Activated CD4-positive, alpha-beta T cell treated with anti-CD3 and anti-CD28 coated beads, Interleukin-2, amount 50 U/mL, for 16 hours (primary cell): ENCODE measurements around the gene CAMKMT.
A peak's percentile ranks its signal among the peaks of the same experiment; 100 is the strongest.

Experiments used
- DNase-seq: peaks from one replicate; pipeline ENCODE4 v3.0.0-alpha.2; 2020

CAMKMT gene

DNA sequence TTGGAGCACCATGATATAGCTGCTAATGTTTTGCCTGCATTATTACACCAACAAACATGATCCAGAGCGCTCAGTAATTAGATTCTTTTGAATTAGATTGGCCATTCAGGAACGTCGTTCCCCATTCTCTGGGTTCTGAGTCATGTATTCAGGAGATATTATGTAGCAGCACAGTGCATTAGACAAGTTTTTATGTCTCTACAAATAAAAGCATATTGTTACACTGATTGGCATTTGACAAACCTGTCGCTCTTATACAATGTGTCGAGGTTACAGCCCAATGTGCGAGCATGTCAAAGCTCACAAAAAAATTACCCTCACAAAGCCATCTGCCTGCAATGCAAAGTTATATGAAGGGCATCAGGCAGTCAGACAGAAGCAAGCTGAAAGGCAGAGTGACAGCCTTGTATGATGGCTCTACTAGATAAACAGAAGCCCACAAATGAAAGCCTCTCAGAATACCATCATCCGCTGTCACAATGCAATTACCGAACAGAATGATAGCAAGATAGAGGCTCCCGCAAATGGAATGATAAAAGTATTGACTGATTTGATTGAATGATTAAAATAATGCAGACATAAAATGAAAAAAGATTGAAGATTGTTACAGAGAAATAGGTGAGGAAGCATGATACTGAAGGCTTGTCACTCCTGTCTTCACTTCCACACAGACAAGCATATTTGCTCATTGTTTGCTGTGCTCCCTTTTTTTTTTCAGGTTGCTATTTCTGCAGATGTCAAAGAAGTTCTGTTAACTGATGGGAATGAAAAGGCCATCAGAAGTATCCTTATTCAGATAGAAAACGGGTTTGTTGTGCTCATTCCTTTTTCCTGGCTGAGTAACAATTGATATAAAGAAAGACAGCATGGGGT lies 345.2 kb downstream of the CAMKMT start:
- DNase-seq, result no peak

DNA sequence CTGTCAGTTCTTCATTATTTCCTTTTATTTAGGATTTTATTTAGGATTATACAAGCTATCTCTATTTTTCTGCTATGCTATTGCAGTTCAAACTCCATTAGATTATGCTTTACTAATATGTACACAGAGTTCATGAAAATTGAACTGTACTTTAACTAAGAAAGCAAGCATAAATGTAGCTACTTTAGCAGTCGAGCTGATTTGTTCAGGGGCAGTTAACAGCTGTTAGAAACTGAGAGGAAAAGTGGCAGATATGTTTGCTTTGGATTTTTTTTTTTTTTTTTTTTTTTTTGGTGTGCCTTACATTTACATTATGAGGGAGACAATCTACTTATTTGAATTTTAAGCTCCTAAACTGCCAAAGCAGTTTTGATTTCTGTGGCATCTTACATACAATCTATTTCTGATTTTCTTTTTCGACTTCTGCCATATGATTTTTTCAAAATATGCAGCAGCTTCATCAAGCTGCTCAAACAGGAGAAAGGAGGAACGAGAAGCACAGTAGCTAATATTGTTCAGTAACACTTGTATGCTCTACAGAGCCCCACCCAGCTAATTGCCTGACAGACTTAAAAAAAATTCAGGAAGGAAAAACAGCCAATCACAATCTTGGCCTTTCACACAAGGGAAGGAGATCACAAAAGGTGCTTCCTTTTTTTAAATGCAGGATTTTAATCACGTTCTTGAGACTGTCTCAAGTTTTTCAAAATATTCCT lies 346.4 kb downstream of the CAMKMT start:
- no peak for DNase-seq

DNA sequence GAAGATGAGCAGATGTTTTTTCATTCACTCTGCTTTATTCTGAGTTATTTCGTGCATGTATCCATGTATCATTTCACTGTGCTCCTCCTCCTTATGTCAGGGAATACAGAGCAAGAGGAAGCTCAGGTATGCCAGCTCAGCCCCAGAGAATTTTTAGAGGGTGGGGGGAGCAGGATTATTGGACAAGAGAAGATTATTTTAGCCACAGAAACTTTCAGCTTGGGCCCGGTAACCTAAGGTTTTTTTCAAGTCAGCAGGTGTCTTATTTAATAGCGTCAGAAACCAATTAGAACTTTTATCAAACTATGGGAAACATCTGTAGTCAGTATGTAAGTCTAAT lies 346.9 kb downstream of the CAMKMT start:
- no peak for DNase-seq

DNA sequence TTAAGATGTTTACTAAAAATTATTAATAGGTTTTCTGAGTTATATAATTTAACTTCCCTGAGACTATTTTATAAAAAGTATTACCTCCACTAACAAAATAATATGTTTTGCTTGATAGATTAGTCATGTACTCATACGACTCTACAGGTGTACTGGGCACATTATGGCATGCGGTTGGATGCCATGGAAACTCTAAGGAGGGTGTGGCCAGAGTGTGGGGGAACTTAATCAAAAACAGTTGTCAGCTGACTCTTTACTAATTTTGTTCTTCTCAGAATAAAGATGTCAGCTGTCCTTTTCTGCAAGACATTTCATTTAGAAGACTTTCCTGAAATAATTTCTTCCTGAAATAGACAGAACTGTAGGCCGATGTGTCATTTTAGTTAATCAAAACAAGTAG lies 351.4 kb downstream of the CAMKMT start:
- DNase-seq, result no peak

DNA sequence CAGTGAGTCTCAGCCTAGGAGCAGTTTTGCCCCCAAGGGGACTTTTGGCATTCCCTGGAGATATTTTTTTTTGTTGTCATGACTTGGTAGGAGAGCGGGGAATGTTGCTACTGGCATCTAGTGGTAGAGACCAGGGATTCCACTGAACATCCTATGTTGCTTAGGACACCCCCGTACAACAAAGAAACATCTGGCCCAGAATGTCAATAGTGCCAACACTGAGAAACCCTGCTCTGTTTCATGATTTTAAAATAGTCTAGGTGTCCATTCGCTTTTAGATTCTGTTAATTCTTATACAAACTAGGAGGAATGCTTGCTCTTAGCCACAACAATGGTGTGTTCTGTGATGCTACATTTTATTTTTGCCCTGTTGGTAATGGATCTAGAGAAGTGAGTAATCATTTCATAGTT lies 353.9 kb downstream of the CAMKMT start:
- DNase-seq, result no peak

DNA sequence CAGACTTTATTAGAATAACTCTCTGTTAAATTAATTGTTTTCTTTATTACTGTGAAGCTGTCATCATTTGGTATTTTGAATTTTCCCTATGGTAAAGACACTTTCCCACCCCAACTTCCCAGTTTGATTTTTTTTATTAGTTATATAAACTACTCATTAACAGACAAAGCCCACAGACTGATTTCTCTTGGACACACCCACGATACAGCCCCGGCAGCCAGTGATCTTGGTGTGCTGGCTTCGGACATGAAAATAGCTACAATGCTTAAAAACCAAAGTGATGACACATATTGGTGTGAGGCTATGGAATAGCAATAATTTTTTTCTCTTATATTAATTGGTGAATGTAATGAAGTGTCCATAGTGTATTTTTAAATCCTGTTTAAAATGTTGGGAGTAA lies 354.4 kb downstream of the CAMKMT start:
- DNase-seq, result no peak

DNA sequence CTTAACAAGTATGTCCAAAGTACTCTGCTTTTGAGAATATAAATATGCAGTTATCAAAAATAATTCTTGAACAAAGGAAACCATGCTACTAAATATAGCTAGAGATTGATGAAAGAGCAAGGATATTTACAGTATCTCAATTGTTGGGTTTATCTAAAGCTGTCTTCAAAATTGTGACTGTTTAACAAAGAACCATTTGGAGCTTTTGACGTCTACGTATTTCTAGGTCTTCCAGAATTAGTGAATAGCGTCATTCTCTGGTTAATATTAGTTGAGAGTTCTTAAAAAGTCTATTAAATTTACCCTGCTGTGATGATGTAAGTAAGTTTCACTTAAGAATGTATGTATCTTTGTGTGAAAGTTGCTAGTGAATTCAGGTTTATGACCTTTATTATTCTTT lies 356.7 kb downstream of the CAMKMT start:
- no peak for DNase-seq

DNA sequence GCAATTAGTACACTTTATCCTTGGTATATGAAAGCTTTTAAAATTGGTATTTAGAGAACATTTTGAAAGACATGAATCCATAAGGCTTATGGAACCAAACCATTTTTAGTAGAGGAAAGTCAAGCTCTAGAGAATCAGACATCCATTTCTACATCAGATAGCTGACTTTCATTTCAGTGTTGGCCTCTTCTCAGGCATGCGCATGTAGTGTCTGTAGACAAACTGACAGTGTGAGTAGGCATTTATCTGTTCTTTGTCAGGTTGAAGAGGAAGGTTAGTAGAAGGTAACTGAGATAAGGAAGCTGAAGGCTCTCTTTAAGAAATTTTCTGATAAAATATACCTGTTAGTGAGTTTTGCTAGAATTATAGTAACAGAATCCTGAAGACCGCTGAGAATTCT lies 357.8 kb downstream of the CAMKMT start:
- no peak for DNase-seq

DNA sequence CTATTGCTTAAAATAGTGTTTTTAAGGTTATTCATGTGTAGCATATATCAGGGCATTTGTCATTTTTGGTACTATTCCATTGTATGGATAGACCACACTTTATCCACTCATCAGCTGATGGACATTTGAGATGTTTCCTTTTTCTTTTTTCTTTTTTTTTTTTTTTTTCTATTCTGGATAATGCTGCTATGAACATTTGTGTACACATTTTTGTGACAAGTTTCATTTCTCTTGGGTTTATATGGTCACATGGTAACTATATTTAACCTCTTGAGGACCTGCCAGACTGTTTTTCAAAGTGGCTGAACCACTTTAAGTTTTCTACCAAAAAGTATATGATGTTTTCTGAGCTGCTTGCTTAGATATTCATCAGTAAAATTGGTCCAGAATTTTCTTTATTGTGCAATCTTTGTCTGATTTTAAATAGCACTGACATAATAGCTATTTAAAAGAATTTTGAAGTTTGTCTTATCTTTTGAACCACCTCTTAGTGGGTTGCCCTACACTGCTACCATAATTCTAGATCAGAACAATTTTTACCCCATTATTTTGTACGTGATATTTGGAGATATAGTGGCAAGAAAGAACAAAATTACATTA lies 360.4 kb downstream of the CAMKMT start:
- DNase-seq, result no peak

DNA sequence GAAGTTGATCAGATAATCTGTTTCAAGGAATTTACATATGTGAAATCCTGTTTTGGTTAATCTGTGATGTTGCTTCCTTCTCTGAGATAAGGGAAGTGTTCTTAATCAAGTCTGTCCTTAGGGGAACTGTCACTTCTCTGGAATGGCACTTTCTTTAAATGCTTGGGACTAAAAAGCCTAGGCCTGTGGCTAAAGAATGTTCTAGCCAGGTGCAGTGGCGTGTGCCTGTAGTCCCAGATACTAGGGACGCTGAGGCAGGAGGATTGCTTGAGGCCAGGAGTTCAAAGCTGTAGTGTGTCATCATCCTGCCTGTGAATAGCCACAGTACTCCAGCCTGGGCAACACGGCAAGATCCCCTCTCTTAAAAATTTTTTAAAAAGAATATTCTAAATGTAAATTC lies 362.2 kb downstream of the CAMKMT start:
- no peak for DNase-seq

DNA sequence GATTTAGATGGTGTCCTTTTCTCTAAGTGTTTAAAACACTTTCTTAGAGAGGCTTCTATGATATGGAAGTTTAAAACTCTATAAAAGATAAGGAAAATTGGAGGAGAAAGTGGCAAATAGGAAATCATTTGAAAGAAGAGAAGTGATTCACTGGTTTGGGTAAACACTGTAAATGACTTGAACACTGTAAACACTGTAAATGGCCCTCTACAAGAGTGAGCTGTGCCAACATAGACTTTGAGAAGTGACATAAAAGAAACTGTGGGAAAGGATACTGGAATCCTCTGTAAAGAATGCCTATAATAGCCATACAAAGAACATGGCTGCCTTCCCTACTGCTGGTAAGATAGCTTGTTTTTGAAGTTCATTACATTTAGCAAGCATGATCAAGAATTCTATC lies 368.8 kb downstream of the CAMKMT start:
- DNase-seq, result no peak

DNA sequence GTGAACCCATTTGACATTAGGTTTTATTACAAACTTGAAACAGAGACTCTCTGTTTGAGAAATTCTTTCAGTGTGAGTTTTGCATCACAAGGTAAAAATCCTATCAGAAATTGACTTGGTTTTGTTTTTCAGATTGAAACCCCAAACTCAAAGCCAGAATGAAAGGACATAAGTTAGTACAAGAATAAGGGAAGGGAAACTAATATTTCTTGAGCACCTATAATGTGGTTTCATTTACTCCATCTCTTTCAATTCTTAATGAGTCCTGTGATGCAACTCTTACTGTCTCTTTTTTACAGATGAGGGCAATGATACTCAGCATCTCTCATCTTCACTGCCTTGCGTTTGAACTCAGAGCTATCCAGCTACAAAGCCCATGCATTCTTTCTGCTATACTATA lies 369.8 kb downstream of the CAMKMT start:
- DNase-seq, result peak; percentile 30

DNA sequence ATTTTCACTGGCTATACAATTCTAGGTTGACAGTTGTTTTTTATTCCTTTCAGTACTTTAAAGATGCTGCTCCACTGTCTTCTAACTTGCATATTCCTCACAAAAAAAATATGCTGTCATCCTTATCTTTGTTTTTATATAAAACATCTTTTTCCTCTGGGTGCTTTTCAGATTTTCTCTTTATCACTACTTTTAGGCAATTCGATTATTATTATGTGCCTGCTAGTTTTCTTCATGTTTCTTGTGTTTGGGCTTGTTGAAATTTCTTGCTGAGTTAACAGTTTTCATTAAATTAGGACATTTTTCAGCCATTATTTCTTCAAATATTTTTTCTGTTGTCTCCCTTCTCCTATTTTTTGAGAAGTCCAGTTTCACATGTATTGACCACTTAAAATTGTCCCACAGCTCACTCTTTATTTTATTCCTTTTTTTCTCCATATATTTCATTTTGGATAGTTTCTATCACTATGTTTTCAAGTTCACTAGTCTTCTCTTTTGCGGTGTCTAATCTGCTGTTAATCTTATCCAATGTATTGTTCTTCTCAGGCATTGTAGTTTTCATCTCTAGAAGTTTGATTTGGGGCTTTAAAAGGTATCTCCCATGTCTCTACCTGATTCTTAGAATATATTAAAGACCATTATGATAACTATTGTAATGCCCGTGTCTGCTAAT lies 374.7 kb downstream of the CAMKMT start:
- no peak for DNase-seq

DNA sequence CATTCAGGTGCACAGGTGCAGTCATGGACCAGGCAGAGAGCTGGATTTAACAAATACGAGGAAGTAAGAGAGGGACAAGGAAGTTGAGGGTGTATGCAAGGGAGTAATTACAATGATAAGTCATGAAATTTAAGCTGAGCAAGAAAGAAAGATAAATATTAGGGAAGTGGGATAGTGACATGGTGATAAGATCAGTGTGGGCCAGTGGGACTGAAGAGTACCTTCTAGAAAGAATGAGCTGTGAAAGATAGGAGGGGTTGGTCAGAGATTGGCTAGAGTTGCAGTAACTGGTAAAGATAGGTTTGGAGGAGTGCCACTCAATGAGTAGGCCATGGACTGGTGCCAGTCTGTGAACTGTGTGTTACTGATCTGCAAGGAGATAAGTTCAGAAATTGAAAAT lies 378.9 kb downstream of the CAMKMT start:
- DNase-seq, result no peak

DNA sequence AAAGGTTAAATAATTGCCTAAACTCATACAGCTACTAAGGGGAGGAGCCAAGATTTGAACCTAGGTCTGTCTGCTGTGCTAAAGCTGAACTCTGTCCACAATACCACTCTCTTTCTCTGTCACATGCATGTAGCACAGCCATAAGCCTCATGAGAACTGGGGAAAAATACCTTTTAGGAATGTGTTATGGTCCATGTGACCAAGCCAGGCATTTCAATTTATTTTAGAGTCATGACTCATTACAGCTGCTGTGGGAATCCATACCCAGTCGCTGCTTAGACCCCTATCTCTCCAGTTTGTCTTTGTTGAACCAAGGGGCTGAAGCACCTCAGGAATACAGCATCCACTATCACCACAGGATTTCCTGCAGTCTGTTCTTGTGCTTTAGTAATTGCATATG lies 379.8 kb downstream of the CAMKMT start:
- no peak for DNase-seq

DNA sequence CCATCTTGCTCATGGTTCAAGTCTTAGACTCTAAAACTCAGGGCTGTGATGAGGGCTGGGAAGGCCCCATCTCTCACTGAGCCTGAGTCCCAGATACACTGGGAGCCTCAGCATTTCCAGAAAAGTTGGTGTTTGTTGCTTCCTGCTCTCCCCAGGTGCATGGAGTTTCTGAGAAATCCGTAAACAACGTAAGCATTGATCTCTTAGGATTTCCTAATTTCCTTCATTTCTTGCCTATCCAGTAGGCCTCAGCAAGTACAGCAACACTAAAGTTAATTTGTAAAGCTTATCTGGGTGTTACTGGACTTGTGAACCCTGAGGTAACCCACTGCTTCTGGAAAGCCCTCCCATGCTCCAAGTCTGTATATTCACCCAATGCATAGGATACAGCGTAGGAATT lies 380.3 kb downstream of the CAMKMT start:
- DNase-seq, result no peak

DNA sequence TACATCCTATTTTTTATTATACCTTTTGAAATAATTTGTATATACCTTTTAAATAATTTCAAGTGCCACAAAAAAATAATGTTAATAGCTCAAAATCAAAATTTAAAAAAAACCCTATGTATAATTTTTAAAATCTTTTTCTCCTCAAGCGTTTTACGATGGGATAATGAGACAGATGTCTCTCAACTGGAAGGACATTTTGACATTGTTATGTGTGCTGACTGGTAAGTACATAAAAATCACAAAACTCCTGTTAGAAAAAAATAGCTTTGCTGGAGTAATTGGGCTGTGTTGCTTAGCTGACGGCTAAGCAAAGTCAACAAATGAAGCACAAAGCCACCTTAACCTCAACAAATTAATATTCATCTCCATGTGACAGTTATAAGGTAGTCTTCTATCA lies 381.7 kb downstream of the CAMKMT start:
- no peak for DNase-seq

DNA sequence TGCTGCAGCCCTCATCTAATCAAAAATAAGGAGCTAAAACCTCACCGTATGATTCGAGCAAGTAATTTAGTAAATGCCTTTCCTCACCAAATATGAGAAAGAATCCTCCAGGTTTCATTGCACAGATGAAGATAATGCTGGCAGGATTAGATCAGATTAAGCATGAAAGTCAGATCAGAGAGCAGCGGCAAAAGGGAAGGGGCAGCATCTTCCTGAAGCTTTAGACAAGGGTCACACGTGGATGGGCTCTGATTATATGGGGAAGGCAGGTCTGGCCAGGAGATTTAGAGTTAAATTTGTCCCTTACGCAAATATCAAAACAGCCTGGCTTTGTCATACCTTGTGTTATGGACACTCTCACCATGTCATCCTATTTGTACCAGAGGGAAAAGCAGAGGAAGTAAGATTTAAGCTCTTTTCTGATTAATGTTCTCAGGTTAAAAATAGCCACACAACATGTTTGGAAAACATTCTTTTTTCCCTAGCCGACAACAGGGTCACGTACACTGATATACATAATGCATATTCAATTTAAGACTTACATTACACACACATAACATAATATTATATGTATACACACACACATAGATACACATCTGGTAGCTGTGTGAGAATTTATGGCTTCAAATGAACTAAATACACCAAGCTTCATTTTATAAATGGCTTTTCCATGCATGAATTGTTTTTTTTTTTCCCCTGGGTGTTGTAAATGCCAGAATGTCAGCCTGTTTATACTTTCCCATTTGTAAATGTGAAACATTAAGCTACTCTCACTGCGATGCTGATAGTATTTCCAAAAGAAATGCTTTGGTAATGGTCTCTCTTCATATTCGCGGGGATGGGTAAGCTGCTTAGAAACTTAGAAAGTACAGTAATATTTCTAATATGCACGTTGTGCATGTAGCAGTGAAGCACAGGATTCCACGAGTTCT lies 383.5 kb downstream of the CAMKMT start:
- DNase-seq, result no peak

DNA sequence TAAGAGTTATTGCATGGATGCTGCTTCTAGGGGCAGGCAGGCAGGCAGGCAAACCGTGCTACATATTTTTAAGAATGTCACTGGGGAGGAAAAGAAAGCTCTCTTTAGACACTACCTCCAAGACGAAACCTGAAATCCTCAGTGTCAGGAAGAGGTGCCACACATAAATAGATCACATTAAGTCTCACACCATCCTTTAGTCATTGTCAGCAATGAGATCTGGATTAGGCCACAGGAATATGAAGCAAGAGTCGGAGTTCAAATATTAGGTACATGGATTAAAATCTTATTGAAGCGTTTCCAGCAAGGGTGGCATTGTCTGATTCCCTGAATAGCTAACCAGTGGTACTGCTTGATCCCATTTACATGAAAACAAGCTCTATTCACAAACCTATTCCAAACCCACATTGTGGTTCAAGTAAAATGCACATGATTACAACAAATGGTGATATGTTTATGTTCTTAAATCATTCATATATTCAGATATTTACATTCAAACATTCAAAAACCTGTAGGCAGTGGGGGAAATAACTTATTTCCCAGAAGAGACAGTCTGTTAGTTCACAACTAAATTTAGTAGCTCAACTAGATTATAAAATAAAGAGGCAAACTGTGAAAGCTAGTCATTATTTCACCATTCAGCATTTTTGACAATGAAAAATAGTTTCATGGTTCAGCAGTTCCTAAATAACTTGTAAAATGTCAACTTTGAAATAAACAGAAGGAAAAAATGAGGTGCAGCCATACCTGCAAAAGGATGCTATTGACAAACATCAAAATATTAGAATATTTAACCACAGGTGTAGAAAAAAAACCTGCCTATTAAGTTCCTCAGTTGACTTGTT lies 384.4 kb downstream of the CAMKMT start:
- no peak for DNase-seq

DNA sequence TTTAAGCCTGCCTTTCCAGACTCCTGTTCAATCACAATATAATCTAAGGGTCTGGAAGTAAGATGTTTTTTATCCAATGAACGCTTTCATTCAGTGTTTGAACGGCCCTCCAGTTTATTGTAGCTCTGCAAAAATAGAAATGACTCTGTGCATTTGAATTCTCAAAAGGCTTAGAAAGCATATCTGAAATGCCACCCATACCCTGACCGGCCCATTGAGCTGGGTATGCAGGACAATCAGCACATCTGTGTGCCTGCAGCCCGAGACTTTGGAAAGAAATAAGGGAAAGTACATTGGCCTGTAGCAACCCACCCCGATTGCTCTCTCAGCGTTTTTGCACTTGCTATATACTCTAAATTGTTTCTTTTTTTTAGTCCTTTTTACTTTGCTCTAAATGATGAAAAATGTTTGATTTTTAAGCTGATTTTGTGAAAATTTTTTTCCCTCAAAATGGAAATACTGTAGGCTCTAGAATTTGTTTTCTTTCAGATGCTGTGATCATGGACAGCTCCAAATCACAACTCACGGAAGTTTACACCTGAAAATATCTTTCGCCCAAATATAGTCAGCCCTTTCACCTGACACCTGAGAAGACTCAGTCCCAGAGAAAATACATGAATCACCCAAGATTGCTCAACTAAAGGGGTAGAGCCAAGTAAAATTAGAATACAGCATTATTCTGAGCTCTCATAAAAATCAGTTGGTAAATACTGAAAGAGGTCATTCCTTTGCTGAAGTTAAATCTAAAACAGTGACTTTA lies 385.3 kb downstream of the CAMKMT start:
- no peak for DNase-seq

DNA sequence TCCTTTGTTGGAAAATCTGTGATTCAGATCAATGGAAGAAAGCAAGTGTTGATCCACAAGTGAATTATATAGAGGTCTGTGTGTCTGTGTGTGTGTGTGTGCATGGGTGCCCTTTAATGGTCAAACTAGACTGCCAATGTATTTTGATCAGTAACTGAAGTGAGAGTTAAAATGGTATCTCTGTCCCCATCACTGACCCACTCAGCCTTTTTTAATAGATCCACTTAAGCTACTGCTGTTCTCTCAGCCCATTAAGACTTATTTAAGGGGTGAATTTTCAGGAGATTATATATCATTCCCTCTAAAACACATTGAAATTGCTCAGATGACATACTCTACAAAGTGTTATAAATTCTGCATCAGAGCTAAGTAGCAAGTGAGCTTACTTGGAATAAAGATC lies 386.0 kb downstream of the CAMKMT start:
- DNase-seq, result no peak
